ENCODE data around the gene RAD51B. TPM values are rescaled to one million over a fixed set of nuclear protein-coding genes. Genes with fewer than 3 reads are reported as not detected.

The RAD51B gene
- total and polyA plus RNA-seq, 2 of the 13 experiments (the other 11 are each of a cell fraction or from before 2014, with no cell fraction given), result 7.0 to 9.5 TPM

- TF ChIP-seq ZBTB46 (CRISPR knock-in tag; IDR thresholded peaks at IDR 0.05; ENCODE audit: borderline replicate concordance) (no peak), ZBTB7B (CRISPR knock-in tag; IDR thresholded peaks at IDR 0.05) (peak; percentile 20; the same call in 1 of the 2 replicates), PHF8 (CRISPR knock-in tag; IDR thresholded peaks at IDR 0.05) (no peak), PREB (CRISPR knock-in tag; IDR thresholded peaks at IDR 0.05) (no peak), MTF1 (CRISPR knock-in tag; IDR thresholded peaks at IDR 0.05) (no peak), ZNF792 (CRISPR knock-in tag; IDR thresholded peaks at IDR 0.05) (peak; percentile 88; the same call in 1 of the 2 replicates), MEF2D (CRISPR knock-in tag; IDR thresholded peaks at IDR 0.05) (no peak), STAT5B (CRISPR knock-in tag; IDR thresholded peaks at IDR 0.05) (no peak), AKNA (CRISPR knock-in tag; IDR thresholded peaks at IDR 0.05; ENCODE audit: borderline replicate concordance) (no peak), ZNF816 (CRISPR knock-in tag; IDR thresholded peaks at IDR 0.05; ENCODE audit: borderline replicate concordance) (no peak), GMEB1 (CRISPR knock-in tag; IDR thresholded peaks at IDR 0.05; ENCODE audit: borderline replicate concordance) (no peak), CERS6 (CRISPR knock-in tag; IDR thresholded peaks at IDR 0.05) (no peak), CEBPG (CRISPR knock-in tag; IDR thresholded peaks at IDR 0.05) (no peak), XRCC5 (optimal IDR thresholded peaks at IDR 0.05; ENCODE audit: low read length) (peak; percentile 67), RBM22 (optimal IDR thresholded peaks at IDR 0.05; ENCODE audit: low read length) (no peak), ZNF263 (CRISPR knock-in tag; IDR thresholded peaks at IDR 0.05) (no peak), FOXM1 (CRISPR knock-in tag; IDR thresholded peaks at IDR 0.05) (no peak), SRSF1 (optimal IDR thresholded peaks at IDR 0.05; ENCODE audit: low read depth, low read length) (no peak), SMC3 (IDR thresholded peaks at IDR 0.05; ENCODE audit: low read length) (no peak)
Measured at GRCh38 chr14:68762953-68763764, 943.6 kb downstream of the RAD51B start (continued).

All from HepG2 (cell line).